NCI-H146 (cell line): ENCODE data around the gene GNAQ.
"Not testable (repeated sequence)": the region's sequence is repeated elsewhere in the genome, so short reads cannot be mapped to it uniquely, and the experiment has no call there.

Experiments used
- DNase-seq: peaks from one replicate; lab custom pipeline; 2025; lab: John Stamatoyannopoulos, UW

Gene GNAQ

GRCh38 chr9:77877976-77878375, 153.6 kb downstream of the GNAQ start:
- DNase-seq, result no peak

- peak; percentile 68 for DNase-seq
Observed at GRCh38 chr9:77876590-77876989, 155.0 kb downstream of the GNAQ start.

GRCh38 chr9:77876091-77876490, 155.5 kb downstream of the GNAQ start:
- DNase-seq, result peak; percentile 53

GRCh38 chr9:77872863-77873262, 158.7 kb downstream of the GNAQ start:
- DNase-seq, result no peak

GRCh38 chr9:77872177-77872576, 159.4 kb downstream of the GNAQ start:
- no peak for DNase-seq

GRCh38 chr9:77871483-77871882, 160.1 kb downstream of the GNAQ start:
- no peak for DNase-seq

- no peak for DNase-seq
Observed at GRCh38 chr9:77866878-77867277, 164.7 kb downstream of the GNAQ start.

GRCh38 chr9:77865385-77866047, 166.1 kb downstream of the GNAQ start:
- no peak for DNase-seq

GRCh38 chr9:77864211-77864889, 167.3 kb downstream of the GNAQ start:
- DNase-seq, result no peak

- DNase-seq, result not testable (repeated sequence)
Observed at GRCh38 chr9:77863638-77864037, 168.0 kb downstream of the GNAQ start.

GRCh38 chr9:77860953-77861352, 170.7 kb downstream of the GNAQ start:
- DNase-seq, result not testable (repeated sequence)

- no peak for DNase-seq
Observed at GRCh38 chr9:77857513-77858259, 173.9 kb downstream of the GNAQ start.

- no peak for DNase-seq
Observed at GRCh38 chr9:77856615-77857014, 175.0 kb downstream of the GNAQ start.

- no peak for DNase-seq
Observed at GRCh38 chr9:77854916-77855311, 176.7 kb downstream of the GNAQ start.

GRCh38 chr9:77854258-77854915, 177.2 kb downstream of the GNAQ start:
- DNase-seq, result no peak

- DNase-seq, result no peak
Observed at GRCh38 chr9:77853716-77854115, 177.9 kb downstream of the GNAQ start.

GRCh38 chr9:77851882-77852595, 179.6 kb downstream of the GNAQ start:
- no peak for DNase-seq

GRCh38 chr9:77848897-77849296, 182.7 kb downstream of the GNAQ start:
- no peak for DNase-seq

- DNase-seq, result no peak
Observed at GRCh38 chr9:77848404-77848803, 183.2 kb downstream of the GNAQ start.

- DNase-seq, result no peak
Observed at GRCh38 chr9:77847626-77848025, 184.0 kb downstream of the GNAQ start.

- no peak for DNase-seq
Observed at GRCh38 chr9:77847059-77847499, 184.5 kb downstream of the GNAQ start.

GRCh38 chr9:77844415-77844814, 187.2 kb downstream of the GNAQ start:
- no peak for DNase-seq
